Mesendoderm (in vitro differentiated cells): Measurements from ENCODE around the gene PRAMEF27. TPM values are rescaled to one million over a fixed set of nuclear protein-coding genes. Genes with fewer than 3 reads are reported as not detected.
"Not testable (repeated sequence)": the region's sequence is repeated elsewhere in the genome, so short reads cannot be mapped to it uniquely, and the experiment has no call there.

Experiments
- DNase-seq: peaks from one replicate; pipeline ENCODE4 v3.0.0; 2013
- H2AK5ac ChIP-seq: 2 replicates; pipeline ENCODE4 v1.6.1; 2013; ENCODE audit warnings: low read length, inconsistent platforms
- H2BK120ac ChIP-seq: 2 replicates; pipeline ENCODE4 v1.6.1; 2013; ENCODE audit warnings: low read depth, mild to moderate bottlenecking, low read length, moderate library complexity, mixed read lengths
- H2BK15ac ChIP-seq: replicated peaks from 2 replicates; pipeline ENCODE4 v1.6.1; 2013; ENCODE audit warnings: low read depth, mild to moderate bottlenecking, moderate library complexity
- H2BK5ac ChIP-seq: 2 replicates; pipeline ENCODE4 v1.6.1; 2013; ENCODE audit warnings: low read length, inconsistent platforms
- H3K18ac ChIP-seq: 2 replicates; pipeline ENCODE4 v1.6.1; 2013; ENCODE audit warnings: mild to moderate bottlenecking, low read length, mixed read lengths
- H3K23ac ChIP-seq: one replicate; pipeline ENCODE4 v1.6.1; 2013; ENCODE audit warnings: low read length
- H3K27ac ChIP-seq: 2 replicates; pipeline ENCODE4 v1.5.1; 2013; ENCODE audit warnings: low read depth, mild to moderate bottlenecking, inconsistent platforms, low read length, moderate library complexity
- H3K27me3 ChIP-seq: 2 replicates; pipeline ENCODE4 v1.6.1; 2013; ENCODE audit warnings: low read length, control low read depth, mild to moderate bottlenecking, inconsistent platforms; ENCODE audit not compliant: insufficient read depth, poor library complexity
- H3K36me3 ChIP-seq: 2 replicates; pipeline ENCODE4 v1.6.1; 2013; ENCODE audit warnings: low read length, inconsistent platforms; ENCODE audit not compliant: control insufficient read depth, insufficient read depth
- H3K4ac ChIP-seq: one replicate; pipeline ENCODE4 v1.6.1; 2013; ENCODE audit warnings: low read depth, mild to moderate bottlenecking, low read length, moderate library complexity
- H3K4me1 ChIP-seq: 2 replicates; pipeline ENCODE4 v1.6.1; 2013; ENCODE audit warnings: low read depth, low read length, inconsistent platforms; ENCODE audit not compliant: control insufficient read depth
- H3K4me2 ChIP-seq: 2 replicates; pipeline ENCODE4 v1.6.1; 2013; ENCODE audit warnings: low read length
- H3K4me3 ChIP-seq: 2 replicates; pipeline ENCODE4 v1.5.1; 2013; ENCODE audit warnings: mild to moderate bottlenecking, low read length
- H3K56ac ChIP-seq: one replicate; pipeline ENCODE4 v1.6.1; 2013; ENCODE audit warnings: low read length
- H3K79me1 ChIP-seq: 2 replicates; pipeline ENCODE4 v1.6.1; 2013; ENCODE audit warnings: low read length, inconsistent platforms
- H3K79me2 ChIP-seq: 2 replicates; pipeline ENCODE4 v1.6.1; 2013; ENCODE audit warnings: mild to moderate bottlenecking, low read length; ENCODE audit not compliant: control insufficient read depth, insufficient read depth
- H3K9ac ChIP-seq: 2 replicates; pipeline ENCODE4 v1.6.1; 2013; ENCODE audit warnings: low read length, inconsistent platforms
- H4K5ac ChIP-seq: one replicate; pipeline ENCODE4 v1.6.1; 2013; ENCODE audit warnings: low read length
- H4K8ac ChIP-seq: one replicate; pipeline ENCODE4 v1.6.1; 2013; ENCODE audit warnings: low read depth, mild to moderate bottlenecking, control low read depth, low read length, moderate library complexity
- WGBS: extraction: QIAGEN DNeasy Blood & Tissue Kit; methylation state at CpG from one replicate; pipeline ENCODE4 v1.1.7; 2013; ENCODE audit warnings: low lambda C conversion rate, missing lambda C conversion rate; ENCODE audit not compliant: insufficient coverage; ENCODE audit errors: extremely low coverage; 5-methylcytosine and 5-hydroxymethylcytosine counted together
- polyA plus RNA-seq, 2 experiments: library from polyadenylated mRNA; stranded (reverse); fragments of 200-250 nt; gene quantifications; one replicate each; pipeline ENCODE4 v1.2.3, GENCODE V29; 2013

The PRAMEF27 gene
- not detected for polyA plus RNA-seq (2013, experiment 1 of 2)
- polyA plus RNA-seq (2013, experiment 2 of 2), result not detected

- H3K27ac ChIP-seq, H4K8ac ChIP-seq, H2BK15ac ChIP-seq, H3K23ac ChIP-seq, DNase-seq, H3K4me1 ChIP-seq, H3K56ac ChIP-seq, H3K36me3 ChIP-seq, H3K79me2 ChIP-seq, H3K9ac ChIP-seq, H4K5ac ChIP-seq, H3K4me3 ChIP-seq, H3K27me3 ChIP-seq, H2BK5ac ChIP-seq, H2AK5ac ChIP-seq, H3K4ac ChIP-seq, H3K79me1 ChIP-seq, H3K18ac ChIP-seq, H3K4me2 ChIP-seq, H2BK120ac ChIP-seq: not testable (repeated sequence)
- no CpG with 5 or more reads among the region's 3 CpGs for WGBS
These were observed at the start of gene PRAMEF27 for GRCh38 chr1:13056475-13056874. Gene PRAMEF27, minus strand, starts transcription at chr1:13056575. Its CDS starts 2,916 bp downstream, at chr1:13053659.

- not testable (repeated sequence) for H3K9ac ChIP-seq, H3K23ac ChIP-seq, H2BK5ac ChIP-seq, H2BK15ac ChIP-seq, H3K4me1 ChIP-seq, H3K56ac ChIP-seq, H2BK120ac ChIP-seq, H3K27ac ChIP-seq, H2AK5ac ChIP-seq, H4K8ac ChIP-seq, H3K79me1 ChIP-seq, H3K4me3 ChIP-seq, H3K4me2 ChIP-seq, H3K18ac ChIP-seq, H3K36me3 ChIP-seq, DNase-seq, H3K27me3 ChIP-seq, H3K79me2 ChIP-seq, H3K4ac ChIP-seq, H4K5ac ChIP-seq
- WGBS, result no CpG with 5 or more reads among the region's 4 CpGs
These were observed 14.1 kb upstream of the PRAMEF27 start, which contains the start of gene PRAMEF25 for GRCh38 chr1:13070474-13070873. Gene PRAMEF25, plus strand, starts transcription at chr1:13070774. Its CDS starts 2,920 bp downstream, at chr1:13073694.

GRCh38 chr1:13019846-13020245 is 36.5 kb downstream of the PRAMEF27 start:
- not testable (repeated sequence) for H2BK15ac ChIP-seq, H3K27me3 ChIP-seq, H3K23ac ChIP-seq, H4K8ac ChIP-seq, H3K18ac ChIP-seq, H4K5ac ChIP-seq, H3K4me1 ChIP-seq, H2BK5ac ChIP-seq, H3K36me3 ChIP-seq, H3K4me3 ChIP-seq, H3K79me2 ChIP-seq, H2BK120ac ChIP-seq, H3K4ac ChIP-seq, H3K4me2 ChIP-seq, H3K79me1 ChIP-seq, H2AK5ac ChIP-seq, H3K9ac ChIP-seq, H3K27ac ChIP-seq, DNase-seq, H3K56ac ChIP-seq
- no CpG with 5 or more reads among the region's 9 CpGs for WGBS

GRCh38 chr1:13011932-13012331 is 44.4 kb downstream of the PRAMEF27 start:
- H3K79me2 ChIP-seq, H2BK5ac ChIP-seq: not testable (repeated sequence)

GRCh38 chr1:13009348-13009747 is 47.0 kb downstream of the PRAMEF27 start:
- H3K4me1 ChIP-seq, H2AK5ac ChIP-seq, H3K27me3 ChIP-seq, H3K79me2 ChIP-seq, H3K27ac ChIP-seq, H3K23ac ChIP-seq, H3K56ac ChIP-seq, H3K4me2 ChIP-seq, H3K18ac ChIP-seq, H2BK5ac ChIP-seq, H3K79me1 ChIP-seq, H3K4me3 ChIP-seq, H3K36me3 ChIP-seq, DNase-seq, H4K5ac ChIP-seq, H2BK120ac ChIP-seq, H4K8ac ChIP-seq, H3K4ac ChIP-seq, H3K9ac ChIP-seq, H2BK15ac ChIP-seq: not testable (repeated sequence)
- no CpG with 5 or more reads among the region's 3 CpGs for WGBS

More at GRCh38 chr1:13011932-13012331, 44.4 kb downstream of the PRAMEF27 start:
- H2AK5ac ChIP-seq, H3K56ac ChIP-seq, H3K27ac ChIP-seq, H3K4ac ChIP-seq, H3K27me3 ChIP-seq, H4K5ac ChIP-seq, H3K23ac ChIP-seq, H3K18ac ChIP-seq, H2BK120ac ChIP-seq, DNase-seq, H2BK15ac ChIP-seq, H4K8ac ChIP-seq, H3K4me2 ChIP-seq, H3K4me1 ChIP-seq, H3K79me1 ChIP-seq, H3K4me3 ChIP-seq, H3K36me3 ChIP-seq, H3K9ac ChIP-seq: not testable (repeated sequence)
- no CpG with 5 or more reads among the region's 7 CpGs for WGBS

- not testable (repeated sequence) for H3K79me1 ChIP-seq, H3K4me2 ChIP-seq, H3K4me1 ChIP-seq, H4K8ac ChIP-seq, H3K9ac ChIP-seq, H3K4ac ChIP-seq, H3K56ac ChIP-seq, H3K27ac ChIP-seq, H2BK15ac ChIP-seq, H3K18ac ChIP-seq, H2BK120ac ChIP-seq, H3K79me2 ChIP-seq, DNase-seq, H3K27me3 ChIP-seq, H3K4me3 ChIP-seq, H4K5ac ChIP-seq, H2BK5ac ChIP-seq, H2AK5ac ChIP-seq, H3K23ac ChIP-seq, H3K36me3 ChIP-seq
- WGBS, result no CpG with 5 or more reads among the region's 4 CpGs
These were observed 50.6 kb downstream of the PRAMEF27 start for GRCh38 chr1:13005732-13006131.
